HCT116 (cell line): ENCODE measurements around the gene MCRIP1. TPM values are rescaled to one million over a fixed set of nuclear protein-coding genes. Genes with fewer than 3 reads are reported as not detected.

ENCODE experiments used
- ATAC-seq: fragments of 200-7000 bp; cut with Tn5 transposase; 2 replicates; pipeline ENCODE4 v1.9.1; 2020; ENCODE audit warnings: mild to moderate bottlenecking, moderate library complexity
- BruUV-seq: library from RNA; stranded (reverse); fragments of 400-500 nt; replicated peaks from 2 replicates; lab custom pipeline; 2021; lab: Mats Ljungman, UMichigan
- CTCF ChIA-PET: fragments of 300-600 bp; sonication (Branson Sonifier 250); formaldehyde crosslinking; loops from one replicate; lab custom pipeline; 2021; ENCODE audit warnings: antibody characterized with exemption; lab: Charles Lee
- POLR2A ChIA-PET: fragments of 300-600, 350-600 bp; sonication (Branson Sonifier 250); formaldehyde crosslinking; loops from one replicate; lab custom pipeline; 2021; ENCODE audit warnings: antibody characterized with exemption; lab: Charles Lee
- RAD21 ChIA-PET, 2 experiments: fragments of 300-600 bp; sonication (Branson Sonifier 250); formaldehyde crosslinking; loops; one replicate each; lab custom pipeline; 2023; ENCODE audit warnings: low total read pairs in 2 of 2; ENCODE audit not compliant: uncharacterized antibody in 2 of 2, unreplicated experiment in 2 of 2, low non-redundant PET in 1 of 2; lab: Charles Lee
- DNase-seq: peaks from one replicate; pipeline ENCODE4 v3.0.0-alpha.2; 2010; ENCODE audit warnings: low read depth, low spot score
- H2AFZ ChIP-seq: fragments of 200-600 bp; shearing (Covaris generic), sonication (generic); 2 replicates; pipeline ENCODE4 v1.6.1; 2017; ENCODE audit warnings: low read depth, mixed run types, mixed read lengths, antibody characterized with exemption, low read length; ENCODE audit not compliant: poor library complexity, severe bottlenecking
- H3K27ac ChIP-seq: 2 replicates; pipeline ENCODE4 v1.5.1; 2012; ENCODE audit warnings: low read depth, low read length
- H3K27me3 ChIP-seq: fragments of 200-600 bp; sonication (generic); 2 replicates; pipeline ENCODE4 v1.6.1; 2016; ENCODE audit warnings: mixed run types, low read length, mixed read lengths; ENCODE audit not compliant: insufficient read depth
- H3K36me3 ChIP-seq, 2 experiments: fragments of 200-500 bp in 1 of 2; fragments of 200-600 bp in 1 of 2; sonication (Bioruptor generic) in 1 of 2; sonication (generic) in 1 of 2; 2 replicates each; pipeline versions ENCODE4 v1.5.1 to v1.6.1; 2014 to 2016; ENCODE audit warnings: low read length in 2 of 2, inconsistent platforms in 1 of 2, mixed read lengths in 1 of 2, mixed run types in 1 of 2; ENCODE audit not compliant: insufficient read depth in 2 of 2, control insufficient read depth in 1 of 2
- H3K4me1 ChIP-seq, 2 experiments: fragments of 200-600 bp in 1 of 2; sonication (generic) in 1 of 2; 2 replicates each; pipeline versions ENCODE4 v1.5.1 to v1.6.1; 2012 to 2017; ENCODE audit warnings: low read length in 2 of 2, inconsistent platforms in 1 of 2, mild to moderate bottlenecking in 1 of 2, mixed read lengths in 1 of 2, mixed run types in 1 of 2, moderate library complexity in 1 of 2; ENCODE audit not compliant: insufficient read depth in 2 of 2, control insufficient read depth in 1 of 2
- H3K4me2 ChIP-seq: fragments of 200-600 bp; sonication (generic); 2 replicates; pipeline ENCODE4 v1.6.1; 2017; ENCODE audit warnings: mixed run types, low read length, mixed read lengths
- H3K4me3 ChIP-seq, 2 experiments: fragments of 200-600 bp in 1 of 2; sonication (generic) in 1 of 2; replicated peaks in 1 of 2; 2 replicates each; pipeline ENCODE4 v1.5.1; 2011 to 2016; ENCODE audit warnings: low read length in 2 of 2, control low read depth in 1 of 2, low read depth in 1 of 2, mild to moderate bottlenecking in 1 of 2, mixed read lengths in 1 of 2, mixed run types in 1 of 2
- H3K79me2 ChIP-seq: fragments of 200-600 bp; sonication (generic); 2 replicates; pipeline ENCODE4 v1.6.1; 2017; ENCODE audit warnings: mild to moderate bottlenecking, mixed run types, low read length, moderate library complexity, mixed read lengths; ENCODE audit not compliant: insufficient read depth
- H3K9ac ChIP-seq: fragments of 200-600 bp; sonication (generic); 2 replicates; pipeline ENCODE4 v1.6.1; 2016; ENCODE audit warnings: low read length, mixed read lengths
- H3K9me2 ChIP-seq: fragments of 200-600 bp; sonication (generic), shearing (Covaris generic); 2 replicates; pipeline ENCODE4 v1.6.1; 2017; ENCODE audit warnings: mixed run types, mild to moderate bottlenecking, moderate library complexity; ENCODE audit not compliant: insufficient read depth
- H3K9me3 ChIP-seq, 2 experiments: fragments of 200-500 bp in 1 of 2; fragments of 200-600 bp in 1 of 2; sonication (Bioruptor generic) in 1 of 2; sonication (generic) in 1 of 2; 2 replicates each; pipeline ENCODE4 v1.6.1; 2014 to 2017; ENCODE audit warnings: low read length in 2 of 2, mixed read lengths in 2 of 2, inconsistent platforms in 1 of 2, low read depth in 1 of 2, mild to moderate bottlenecking in 1 of 2, mixed run types in 1 of 2, moderate library complexity in 1 of 2; ENCODE audit not compliant: control insufficient read depth in 1 of 2, insufficient read depth in 1 of 2
- H4K20me1 ChIP-seq: fragments of 200-600 bp; sonication (generic), shearing (Covaris generic); 2 replicates; pipeline ENCODE4 v1.6.1; 2017; ENCODE audit warnings: mixed run types, mild to moderate bottlenecking, moderate library complexity; ENCODE audit not compliant: insufficient read depth
- EGR1 ChIP-seq: IDR thresholded peaks from 2 replicates; pipeline ENCODE4 v1.6.1; 2012; ENCODE audit warnings: low read depth
- EZH2 ChIP-seq: fragments of 200-600 bp; sonication (generic); IDR thresholded peaks from 2 replicates; pipeline ENCODE4 v1.6.1; 2017; ENCODE audit warnings: antibody characterized with exemption, mixed run types
- EZH2phosphoT487 ChIP-seq: fragments of 200-600 bp; IDR thresholded peaks from 2 replicates; pipeline ENCODE4 v1.6.1; 2018; ENCODE audit warnings: antibody characterized with exemption, borderline replicate concordance
- FOSL1 ChIP-seq: IDR thresholded peaks from 2 replicates; pipeline ENCODE4 v1.6.1; 2012; ENCODE audit warnings: low read depth
- POLR2A ChIP-seq: IDR thresholded peaks from 2 replicates; pipeline ENCODE4 v1.7.0; 2011; ENCODE audit warnings: borderline replicate concordance; ENCODE audit not compliant: insufficient read depth, insufficient read length; ENCODE audit errors: extremely low read depth
- RAD21 ChIP-seq: IDR thresholded peaks from 2 replicates; pipeline ENCODE4 v1.6.1; 2012; ENCODE audit warnings: low read depth, mild to moderate bottlenecking
- SIN3A ChIP-seq: IDR thresholded peaks from 2 replicates; pipeline ENCODE4 v1.6.1; 2012; ENCODE audit warnings: low read depth
- SRF ChIP-seq: IDR thresholded peaks from 2 replicates; pipeline ENCODE4 v1.6.1; 2012; ENCODE audit warnings: low read depth
- ZFX ChIP-seq: fragments of 450-650 bp; IDR thresholded peaks from 2 replicates; pipeline ENCODE4 v1.6.1; 2017
- ZNF274 ChIP-seq: fragments of 200-500 bp; sonication (Bioruptor generic); IDR thresholded peaks from 2 replicates; pipeline ENCODE4 v1.6.1; 2014; ENCODE audit warnings: mild to moderate bottlenecking, low read depth, low read length, inconsistent platforms
- intact Hi-C: fragments of 100-400 bp; cut with micrococcal nuclease; formaldehyde crosslinking; loops from 2 replicates; pipeline ENCODE4 v1.10.0; 2022
- total RNA-seq: library from RNA; stranded (reverse); gene quantifications from one replicate; pipeline ENCODE4 v1.2.1, GENCODE V29; 2021; ENCODE audit not compliant: unreplicated experiment
- TF ChIP-seq, protein P1 (sequence below): IDR thresholded peaks from 2 replicates; pipeline ENCODE4 v1.6.1; 2012
- TF ChIP-seq, protein P2 (sequence below), 3 experiments: fragments of 200-600 bp in 1 of 3; sonication (generic) in 1 of 3; IDR thresholded peaks in 2 of 3; conservative IDR thresholded peaks in 1 of 3; 2 replicates each; pipeline ENCODE4 v1.5.1; 2012 to 2017; ENCODE audit warnings: low read depth in 2 of 3, low read length in 2 of 3, antibody characterized with exemption in 1 of 3, borderline replicate concordance in 1 of 3, control low read depth in 1 of 3, mild to moderate bottlenecking in 1 of 3, mixed read lengths in 1 of 3, mixed run types in 1 of 3, moderate library complexity in 1 of 3; ENCODE audit not compliant: insufficient read depth in 1 of 3
- TF ChIP-seq, protein P3 (sequence below): IDR thresholded peaks from 2 replicates; pipeline ENCODE4 v1.6.1; 2012
- TF ChIP-seq, protein P4 (sequence below): IDR thresholded peaks from 2 replicates; pipeline ENCODE4 v1.6.1; 2011; ENCODE audit warnings: mild to moderate bottlenecking, low read length, moderate library complexity; ENCODE audit not compliant: insufficient replicate concordance; ENCODE audit errors: extremely low read depth

MCRIP1 gene
- total RNA-seq, 1 experiment from 2014 or later = 59.2 TPM

DNA sequence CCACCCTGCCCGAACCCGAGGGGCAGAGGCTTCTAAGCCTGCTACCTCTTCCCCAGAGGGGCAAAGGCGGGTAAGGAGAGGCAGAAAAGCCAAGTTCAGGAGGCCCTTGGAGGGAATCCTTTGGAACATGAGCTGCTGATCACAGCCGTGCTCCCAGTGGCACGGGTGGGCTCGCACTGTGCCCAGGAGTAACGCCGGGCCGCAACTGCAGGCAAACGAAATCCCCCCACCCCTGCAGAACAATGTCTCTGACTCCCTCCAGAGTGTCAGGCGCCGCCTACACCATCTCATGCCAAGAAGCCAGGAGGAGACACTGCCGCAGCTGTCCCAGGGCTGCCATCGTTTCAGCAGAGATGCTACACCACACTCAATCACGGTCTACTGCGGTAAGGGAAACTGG lies 18.3 kb upstream of the MCRIP1 start (continued):
- TF ChIP-seq EZH2 = no peak
- TF ChIP-seq, protein P1, sequence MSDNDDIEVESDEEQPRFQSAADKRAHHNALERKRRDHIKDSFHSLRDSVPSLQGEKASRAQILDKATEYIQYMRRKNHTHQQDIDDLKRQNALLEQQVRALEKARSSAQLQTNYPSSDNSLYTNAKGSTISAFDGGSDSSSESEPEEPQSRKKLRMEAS = no peak
- TF ChIP-seq, protein P2, sequence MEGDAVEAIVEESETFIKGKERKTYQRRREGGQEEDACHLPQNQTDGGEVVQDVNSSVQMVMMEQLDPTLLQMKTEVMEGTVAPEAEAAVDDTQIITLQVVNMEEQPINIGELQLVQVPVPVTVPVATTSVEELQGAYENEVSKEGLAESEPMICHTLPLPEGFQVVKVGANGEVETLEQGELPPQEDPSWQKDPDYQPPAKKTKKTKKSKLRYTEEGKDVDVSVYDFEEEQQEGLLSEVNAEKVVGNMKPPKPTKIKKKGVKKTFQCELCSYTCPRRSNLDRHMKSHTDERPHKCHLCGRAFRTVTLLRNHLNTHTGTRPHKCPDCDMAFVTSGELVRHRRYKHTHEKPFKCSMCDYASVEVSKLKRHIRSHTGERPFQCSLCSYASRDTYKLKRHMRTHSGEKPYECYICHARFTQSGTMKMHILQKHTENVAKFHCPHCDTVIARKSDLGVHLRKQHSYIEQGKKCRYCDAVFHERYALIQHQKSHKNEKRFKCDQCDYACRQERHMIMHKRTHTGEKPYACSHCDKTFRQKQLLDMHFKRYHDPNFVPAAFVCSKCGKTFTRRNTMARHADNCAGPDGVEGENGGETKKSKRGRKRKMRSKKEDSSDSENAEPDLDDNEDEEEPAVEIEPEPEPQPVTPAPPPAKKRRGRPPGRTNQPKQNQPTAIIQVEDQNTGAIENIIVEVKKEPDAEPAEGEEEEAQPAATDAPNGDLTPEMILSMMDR (IDR thresholded peaks at IDR 0.05 in 2 of 3, conservative IDR thresholded peaks at IDR 0.05 in 1 of 3; ENCODE audit: borderline replicate concordance in 1 of 3, insufficient read depth in 1 of 3, low read depth in 2 of 3, low read length in 2 of 3) = no peak

DNA sequence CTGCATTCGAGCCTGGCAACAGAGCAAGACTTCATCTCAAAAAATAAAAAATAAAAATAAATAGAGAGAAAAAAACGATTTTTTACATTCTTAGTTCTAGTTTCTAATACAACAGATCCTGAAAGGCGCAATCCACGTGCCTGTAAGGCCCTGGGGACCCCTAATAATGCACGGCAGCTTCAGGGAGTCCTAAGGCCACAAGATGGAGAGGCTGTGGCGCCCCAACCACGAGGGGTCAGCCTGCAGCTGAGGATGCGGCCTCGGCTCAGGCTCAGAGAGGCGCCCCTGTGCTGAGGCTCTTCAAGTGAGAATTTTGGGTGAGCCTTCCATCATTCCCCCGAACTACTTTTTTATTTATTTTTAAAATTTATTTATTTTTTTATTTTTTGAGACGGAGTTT lies 16.4 kb upstream of the MCRIP1 start:
- Histone ChIP-seq H4K20me1 (no peaks in the 10 kb centered on the region), H3K27me3 (no peaks in the 10 kb centered on the region), H3K27ac (no peak overlapping the region), H3K36me3 (peaks cover 69 to 71% of the 10 kb centered on the region in 2 experiments), H3K79me2 (peaks cover 42% of the 10 kb centered on the region), H2AFZ (no peak overlapping the region), H3K4me2 (no peak overlapping the region), H3K4me1 (no peaks in the 10 kb centered on the region), H3K9me2 (no peaks in the 10 kb centered on the region), H3K4me3 (no peak overlapping the region), H3K9me3 (no peaks in the 10 kb centered on the region), H3K9ac (no peak overlapping the region)
- BruUV-seq = no TSS peak
- POLR2A ChIA-PET = interaction anchor here (0.7 kb wide), 1 partner anchor 12 kb away, joined by 3 read pairs; no protein-coding TSS in a partner anchor
- DNase-seq (no peak), ATAC-seq (no peak)
- RAD21 ChIA-PET = no interaction called here
- CTCF ChIA-PET = no interaction called here
- no peak for TF ChIP-seq ZNF274
- TF ChIP-seq EGR1 = no peak
- TF ChIP-seq, protein P1 = no peak
- no peak for TF ChIP-seq RAD21
- no peak for TF ChIP-seq FOSL1
- TF ChIP-seq SRF = no peak
- no peak for TF ChIP-seq SIN3A
- TF ChIP-seq ZFX = no peak
- no peak for TF ChIP-seq POLR2A
- TF ChIP-seq, protein P3, sequence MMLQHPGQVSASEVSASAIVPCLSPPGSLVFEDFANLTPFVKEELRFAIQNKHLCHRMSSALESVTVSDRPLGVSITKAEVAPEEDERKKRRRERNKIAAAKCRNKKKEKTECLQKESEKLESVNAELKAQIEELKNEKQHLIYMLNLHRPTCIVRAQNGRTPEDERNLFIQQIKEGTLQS = no peak
- TF ChIP-seq EZH2phosphoT487 = no peak
- TF ChIP-seq, protein P4, sequence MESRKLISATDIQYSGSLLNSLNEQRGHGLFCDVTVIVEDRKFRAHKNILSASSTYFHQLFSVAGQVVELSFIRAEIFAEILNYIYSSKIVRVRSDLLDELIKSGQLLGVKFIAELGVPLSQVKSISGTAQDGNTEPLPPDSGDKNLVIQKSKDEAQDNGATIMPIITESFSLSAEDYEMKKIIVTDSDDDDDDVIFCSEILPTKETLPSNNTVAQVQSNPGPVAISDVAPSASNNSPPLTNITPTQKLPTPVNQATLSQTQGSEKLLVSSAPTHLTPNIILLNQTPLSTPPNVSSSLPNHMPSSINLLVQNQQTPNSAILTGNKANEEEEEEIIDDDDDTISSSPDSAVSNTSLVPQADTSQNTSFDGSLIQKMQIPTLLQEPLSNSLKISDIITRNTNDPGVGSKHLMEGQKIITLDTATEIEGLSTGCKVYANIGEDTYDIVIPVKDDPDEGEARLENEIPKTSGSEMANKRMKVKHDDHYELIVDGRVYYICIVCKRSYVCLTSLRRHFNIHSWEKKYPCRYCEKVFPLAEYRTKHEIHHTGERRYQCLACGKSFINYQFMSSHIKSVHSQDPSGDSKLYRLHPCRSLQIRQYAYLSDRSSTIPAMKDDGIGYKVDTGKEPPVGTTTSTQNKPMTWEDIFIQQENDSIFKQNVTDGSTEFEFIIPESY = no peak
- intact Hi-C loops = no loop called here
